Stimulated activated CD4-positive, alpha-beta T cell treated with anti-CD3 and anti-CD28 coated beads, Interleukin-4, amount 100 ng/mL, for 4 hours (primary cell): ENCODE results near the gene POLR1A.

Experiments
- DNase-seq, 2 experiments: peaks; one replicate each; pipeline ENCODE4 v3.0.0-alpha.2; 2020

The POLR1A gene

GRCh38 chr2:86094229-86094628 lies 11.5 kb downstream of the POLR1A start:
- no peak for DNase-seq

DNA sequence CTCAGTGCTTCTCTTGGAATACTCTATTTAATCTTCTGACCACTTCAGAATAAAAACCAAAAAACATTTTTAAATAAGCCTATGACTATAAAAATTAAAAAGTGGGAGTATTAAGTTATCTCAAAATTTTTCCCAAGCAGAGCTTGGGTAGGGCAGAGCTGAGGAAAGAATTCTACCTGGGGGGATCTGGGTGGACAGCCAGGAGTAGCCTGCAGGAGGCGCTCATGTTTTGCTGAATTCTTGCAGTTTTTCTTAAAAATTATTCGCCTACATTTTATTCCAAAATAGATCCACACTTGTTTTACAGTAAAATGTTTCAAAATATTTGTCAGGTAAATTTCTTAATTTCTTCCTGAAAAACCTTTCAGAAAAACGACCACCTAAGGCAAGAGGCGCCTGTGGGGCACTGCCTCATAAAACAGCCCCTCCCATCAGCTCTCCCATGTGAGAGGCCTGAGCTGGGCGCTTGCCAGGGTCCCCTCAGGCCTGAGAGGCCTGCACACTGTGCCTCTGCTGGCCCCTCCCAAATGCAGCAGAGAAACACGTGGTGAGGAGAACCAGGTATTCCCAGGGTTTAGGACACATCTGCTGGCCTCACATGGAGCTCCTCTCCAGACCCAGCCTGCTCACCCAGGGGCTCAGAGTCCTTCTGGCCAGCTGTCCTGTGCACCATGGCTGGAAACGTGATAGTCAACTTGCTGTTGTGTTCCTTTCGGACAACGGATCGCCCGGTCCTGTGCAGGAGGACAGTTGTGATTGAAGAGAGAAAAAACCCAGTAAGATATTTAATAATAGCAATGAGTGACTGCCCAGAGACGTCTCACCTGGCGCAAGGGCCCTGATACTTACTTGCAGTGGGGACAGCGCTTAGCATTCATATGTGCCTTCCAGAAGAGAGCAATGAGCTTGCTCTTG lies 17.5 kb downstream of the POLR1A start:
- no peak for DNase-seq

DNA sequence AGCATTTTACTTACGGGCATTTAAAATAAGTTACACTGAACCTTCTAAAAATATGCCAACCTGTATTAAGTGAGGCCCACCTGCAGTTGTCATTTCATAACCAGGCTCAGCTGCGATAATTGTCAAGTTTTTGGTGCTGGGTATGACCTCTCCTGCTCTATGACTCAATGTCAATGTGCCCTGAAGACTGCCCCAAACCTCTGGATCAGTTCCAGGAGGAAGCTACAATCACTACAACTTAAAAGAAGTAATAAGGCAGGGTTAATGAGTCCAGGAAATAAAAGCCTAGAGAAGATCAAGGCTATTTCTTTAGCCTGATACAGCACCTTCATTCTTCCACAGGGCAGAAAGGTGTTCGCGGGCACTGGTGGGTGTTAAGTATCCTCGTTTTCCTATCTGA lies 22.9 kb downstream of the POLR1A start:
- no peak for DNase-seq

- DNase-seq = no peak
Observed at GRCh38 chr2:86081724-86082123, 24.0 kb downstream of the POLR1A start.

GRCh38 chr2:86079981-86080911 lies 25.4 kb downstream of the POLR1A start:
- DNase-seq = peak; percentile 63 to 67

GRCh38 chr2:86078774-86079545 lies 26.7 kb downstream of the POLR1A start:
- DNase-seq = peak in 1 of 2 experiments; percentile 18

- DNase-seq = no peak
Observed at GRCh38 chr2:86075886-86076285, 29.8 kb downstream of the POLR1A start.

DNA sequence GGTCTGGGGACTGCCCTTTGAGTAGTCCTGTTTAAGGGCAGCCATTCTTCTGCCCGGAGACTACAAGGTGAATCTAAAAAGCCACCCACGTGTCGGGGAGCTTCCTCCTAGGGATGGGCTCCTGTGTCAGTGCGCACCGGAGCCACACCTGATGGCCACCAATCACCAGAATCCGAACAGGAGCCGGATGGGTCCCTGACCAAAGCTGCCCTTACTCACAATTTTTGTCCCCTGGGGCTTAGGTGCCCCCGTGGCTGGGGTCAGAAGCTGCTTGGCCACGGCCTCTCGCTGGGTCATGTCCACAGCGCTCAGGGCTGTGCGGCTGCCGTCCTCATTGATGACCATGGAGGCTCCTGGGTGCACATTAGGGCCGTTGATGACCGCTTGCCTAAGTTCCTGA lies 30.9 kb downstream of the POLR1A start:
- DNase-seq = no peak

DNA sequence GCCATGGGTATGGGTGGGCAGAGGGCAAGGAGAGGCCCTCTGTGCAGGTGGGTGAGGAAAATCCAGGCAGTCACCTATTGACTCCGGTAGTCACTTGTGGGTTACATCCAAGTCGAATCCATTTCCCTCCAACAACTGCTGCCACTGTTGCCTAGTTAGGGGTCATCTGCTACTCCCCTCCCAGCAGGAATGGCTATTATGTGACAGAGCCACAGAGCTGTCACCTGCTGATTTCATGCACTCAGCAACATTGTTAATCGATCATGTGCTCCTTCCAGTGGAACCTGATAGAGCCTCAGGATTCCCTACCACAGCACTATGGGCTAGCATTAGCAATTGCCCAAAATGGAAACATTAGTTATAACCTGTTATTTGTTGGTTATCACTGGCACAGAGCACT lies 31.4 kb downstream of the POLR1A start:
- DNase-seq = no peak

GRCh38 chr2:86073225-86073624 lies 32.5 kb downstream of the POLR1A start:
- DNase-seq = no peak

- DNase-seq = no peak
Observed at GRCh38 chr2:86072271-86072858, 33.3 kb downstream of the POLR1A start.

DNA sequence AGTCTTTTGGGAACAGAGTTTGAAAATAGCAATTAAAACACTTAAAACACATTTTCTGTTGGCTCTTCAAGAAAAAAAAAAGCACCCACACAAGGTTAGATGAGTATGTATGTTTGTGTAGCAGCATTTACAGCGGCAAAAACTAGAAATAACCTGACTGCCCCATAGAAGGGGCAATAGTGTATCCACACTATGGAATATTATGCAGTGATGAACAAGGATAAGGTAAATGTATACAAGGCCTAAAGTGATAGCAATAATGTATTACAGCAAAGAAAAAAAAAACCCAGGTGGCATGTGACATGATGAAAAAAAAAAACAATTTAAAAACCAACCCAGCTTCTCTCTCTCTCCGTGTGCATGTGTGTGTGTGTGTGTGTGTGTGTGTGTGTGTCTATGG lies 34.8 kb downstream of the POLR1A start:
- DNase-seq = no peak

DNA sequence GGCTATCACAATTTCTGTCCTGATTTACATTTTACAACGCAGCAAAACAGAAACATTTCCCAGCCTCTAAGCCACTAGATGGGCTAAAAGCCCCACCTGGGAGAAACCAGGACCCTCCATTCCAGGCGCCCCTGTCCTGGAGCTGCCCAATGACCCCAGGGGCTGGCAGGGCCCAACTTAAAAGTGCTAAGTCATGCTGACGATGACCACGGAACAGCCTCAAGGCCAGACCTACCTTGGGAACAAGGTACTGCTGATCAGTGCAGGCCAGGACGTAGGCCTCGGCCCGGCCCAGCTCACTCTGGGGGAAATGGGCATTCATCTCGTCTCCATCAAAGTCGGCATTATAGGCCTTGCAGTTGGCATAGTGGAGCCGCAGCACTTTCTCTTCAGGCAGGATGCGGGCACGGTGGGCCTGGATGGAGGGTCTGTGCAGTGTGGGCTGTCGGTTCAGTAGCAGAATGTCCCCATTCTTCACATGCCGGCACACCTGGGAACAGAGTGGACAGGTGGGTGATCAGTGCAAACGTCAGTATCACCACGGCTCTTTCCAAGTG lies 35.8 kb downstream of the POLR1A start:
- no peak for DNase-seq

DNA sequence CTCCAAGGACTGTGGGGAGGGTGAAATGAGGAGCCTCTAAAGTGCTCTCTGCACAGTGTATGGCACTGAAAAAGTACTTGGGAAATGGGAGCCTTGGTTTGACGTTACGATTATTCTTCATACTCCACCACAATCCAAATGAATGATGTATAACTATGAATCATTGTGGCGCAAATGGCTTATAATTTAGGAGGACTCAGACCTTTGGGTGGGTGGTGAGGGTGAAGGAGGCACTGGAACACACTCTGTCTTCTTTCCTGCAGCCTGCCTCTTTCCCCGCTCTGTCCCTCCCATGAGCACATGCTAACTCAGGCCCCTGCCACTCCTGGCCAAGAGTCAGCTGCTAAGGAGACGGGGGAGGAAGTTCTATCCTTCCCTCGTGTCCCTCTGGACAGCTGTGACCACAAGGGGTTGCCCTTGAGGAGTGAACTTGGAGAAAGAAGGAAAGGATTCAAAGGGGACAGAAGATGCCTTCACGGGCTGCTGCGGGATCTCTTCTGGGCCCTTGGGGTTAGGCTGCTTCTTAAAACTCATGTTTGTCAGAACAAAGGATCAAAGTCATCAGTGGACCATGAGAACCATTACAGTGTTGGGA lies 36.5 kb downstream of the POLR1A start:
- DNase-seq = no peak

DNA sequence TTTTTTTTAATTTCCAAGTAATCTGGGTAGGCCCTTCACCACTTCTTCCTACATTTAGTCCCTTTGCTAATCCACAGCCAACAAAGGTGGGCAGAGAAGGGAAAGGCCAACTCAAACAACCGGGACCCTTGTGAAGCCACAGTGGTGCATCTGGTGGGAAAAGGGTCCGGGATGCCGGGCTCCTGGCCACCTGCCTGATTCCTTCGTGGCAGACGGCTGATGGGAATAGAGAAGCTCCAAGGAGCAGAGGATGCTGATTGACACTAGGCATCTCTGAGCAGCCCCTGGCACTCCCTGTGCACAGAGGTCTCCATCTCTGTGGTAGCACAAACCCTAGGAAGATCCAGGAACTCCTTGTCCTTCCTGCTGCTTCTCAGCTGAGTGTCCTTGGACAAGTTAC lies 37.0 kb downstream of the POLR1A start:
- no peak for DNase-seq

DNA sequence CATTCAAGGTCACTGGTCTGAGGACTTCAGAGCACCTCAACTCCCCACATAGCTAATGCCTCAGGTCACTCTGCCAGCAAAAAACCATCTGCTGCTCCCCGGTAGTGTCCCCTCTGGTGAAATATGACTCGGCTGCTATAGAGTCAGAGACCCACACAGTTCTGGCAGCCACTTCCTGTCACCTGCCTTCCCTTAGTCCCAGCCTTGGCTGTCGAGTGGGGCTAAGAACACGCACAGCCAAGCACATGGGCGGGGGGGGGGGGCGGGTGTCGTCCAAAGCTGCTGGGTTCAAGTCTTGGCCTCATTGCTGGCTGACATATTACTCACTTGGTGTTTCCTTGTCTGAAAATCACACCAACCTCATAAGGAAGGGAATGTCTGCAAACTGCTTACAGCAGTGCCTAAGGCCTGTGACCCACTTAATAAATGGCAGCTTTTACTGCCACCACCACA lies 37.5 kb downstream of the POLR1A start:
- peak in 1 of 2 experiments; percentile 45 for DNase-seq

DNA sequence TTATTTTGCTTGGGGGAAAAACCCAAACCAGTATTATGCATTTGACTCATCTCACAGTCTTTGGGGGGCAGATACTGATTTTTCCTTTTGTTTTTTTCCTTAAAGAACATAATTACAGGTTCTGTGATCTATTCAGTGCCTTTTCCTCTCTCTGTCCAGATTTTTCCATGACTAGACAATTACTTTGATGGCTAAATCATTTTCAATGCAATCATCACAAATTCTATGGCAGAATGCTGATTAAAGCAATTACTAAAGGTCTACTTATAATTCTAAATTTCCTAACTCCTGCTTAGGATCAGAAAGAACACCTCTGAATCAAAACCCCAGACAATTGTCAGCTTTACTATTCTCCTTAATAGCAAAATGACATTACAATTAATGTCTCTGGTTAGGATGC lies 38.8 kb downstream of the POLR1A start:
- DNase-seq = no peak

- no peak for DNase-seq
Observed at GRCh38 chr2:86066007-86066578, 39.6 kb downstream of the POLR1A start.

GRCh38 chr2:86065512-86065911 lies 40.2 kb downstream of the POLR1A start:
- DNase-seq = no peak

GRCh38 chr2:86064006-86064405 lies 41.7 kb downstream of the POLR1A start:
- no peak for DNase-seq

DNA sequence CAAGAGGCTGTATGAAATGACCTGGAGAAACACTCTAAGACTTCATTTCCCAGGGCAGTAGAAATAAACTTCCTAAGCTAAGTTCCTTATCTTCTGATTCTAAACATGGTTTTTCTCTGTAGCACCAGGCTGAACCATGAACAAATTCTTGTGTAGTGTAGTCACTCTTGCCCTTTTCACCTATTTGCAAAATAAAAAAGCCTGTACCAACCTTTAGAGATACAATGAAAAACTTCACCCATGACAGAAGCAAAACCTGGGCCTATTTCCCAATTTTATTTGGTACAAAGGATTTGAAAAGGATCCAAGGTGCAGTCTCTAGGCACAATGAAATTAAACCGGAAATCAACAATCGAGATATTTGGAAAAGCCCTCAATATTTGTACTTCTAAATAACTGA lies 43.6 kb downstream of the POLR1A start:
- no peak for DNase-seq
